NCI-H2227 (cell line): ENCODE data around the gene MRAS.

Experiments
- DNase-seq: peaks from one replicate; lab custom pipeline; 2025; ENCODE audit not compliant: unreplicated experiment; lab: John Stamatoyannopoulos, UW

Gene MRAS

GRCh38 chr3:138384976-138385375 lies 36.6 kb downstream of the MRAS start:
- DNase-seq = no peak

- no peak for DNase-seq
These were observed 40.8 kb downstream of the MRAS start for GRCh38 chr3:138389144-138389601.

GRCh38 chr3:138389841-138390581 lies 41.6 kb downstream of the MRAS start:
- no peak for DNase-seq

GRCh38 chr3:138390582-138390932 lies 42.2 kb downstream of the MRAS start:
- DNase-seq = no peak

- DNase-seq = no peak
These were observed 45.8 kb downstream of the MRAS start for GRCh38 chr3:138394156-138394555.

- DNase-seq = no peak
These were observed 46.3 kb downstream of the MRAS start for GRCh38 chr3:138394686-138395085.

GRCh38 chr3:138395865-138396751 lies 47.7 kb downstream of the MRAS start:
- DNase-seq = no peak

- no peak for DNase-seq
These were observed 48.5 kb downstream of the MRAS start for GRCh38 chr3:138396752-138397410.

- DNase-seq = no peak
These were observed 49.6 kb downstream of the MRAS start for GRCh38 chr3:138397983-138398382.

GRCh38 chr3:138398791-138399575 lies 50.6 kb downstream of the MRAS start:
- no peak for DNase-seq

GRCh38 chr3:138399766-138400165 lies 51.4 kb downstream of the MRAS start:
- no peak for DNase-seq

- DNase-seq = no peak
These were observed 52.3 kb downstream of the MRAS start for GRCh38 chr3:138400651-138401070.

- DNase-seq = no peak
These were observed 53.5 kb downstream of the MRAS start for GRCh38 chr3:138401834-138402233.

GRCh38 chr3:138404121-138404520 lies 55.7 kb downstream of the MRAS start:
- DNase-seq = no peak

- DNase-seq = no peak
These were observed 56.6 kb downstream of the MRAS start for GRCh38 chr3:138405001-138405400.

GRCh38 chr3:138405486-138405885 lies 57.1 kb downstream of the MRAS start:
- no peak for DNase-seq

- no peak for DNase-seq
These were observed 58.2 kb downstream of the MRAS start for GRCh38 chr3:138406606-138407005.

GRCh38 chr3:138407236-138407907 lies 59.0 kb downstream of the MRAS start:
- no peak for DNase-seq

GRCh38 chr3:138408751-138409570 lies 60.6 kb downstream of the MRAS start:
- DNase-seq = no peak
